K562 (cell line): ENCODE results near the gene AQP9. TPM values are rescaled to one million over a fixed set of nuclear protein-coding genes. Genes with fewer than 3 reads are reported as not detected.

Source experiments
- ATAC-seq: fragments of 200-7000 bp; cut with Tn5 transposase; 3 replicates; pipeline ENCODE4 v1.9.1; 2020; ENCODE audit warnings: moderate library complexity
- BruUV-seq: library from RNA; stranded (reverse); fragments of 400-500 nt; replicated peaks from 2 replicates; lab custom pipeline; 2021; lab: Mats Ljungman, UMichigan
- CTCF ChIA-PET: fragments of 300-600 bp; formaldehyde crosslinking; extraction: SDS; loops from one replicate; lab custom pipeline; 2021; ENCODE audit warnings: low intra/inter-chr PET ratio; lab: Yijun Ruan, JAX
- POLR2A ChIA-PET: fragments of 300-600, 350-650 bp; sonication (Branson Sonifier 250); formaldehyde crosslinking; extraction: SDS; loops from one replicate; lab custom pipeline; 2021; ENCODE audit warnings: antibody characterized with exemption, inconsistent platforms; lab: Yijun Ruan, JAX
- DNase-seq, 4 experiments: peaks; one replicate each; pipeline versions ENCODE4 v3.0.0 to v3.0.0-alpha.2; 2011 to 2018; ENCODE audit warnings: low spot score in 3 of 4, mixed read lengths in 3 of 4; ENCODE audit errors: extremely low read depth in 1 of 4
- FAIRE-seq: peaks from 2 replicates; lab custom pipeline; 2011; peaks lifted over from hg19 to GRCh38; lab: Jason Lieb, UNC
- H2AFZ ChIP-seq: 2 replicates; pipeline ENCODE4 v1.6.0; 2011; ENCODE audit warnings: low read depth, low read length, control low read depth, inconsistent platforms
- H3K27ac ChIP-seq: fragments of 200-600 bp; 3 replicates; pipeline ENCODE4 v1.8.0; 2011; ENCODE audit warnings: low read depth, mild to moderate bottlenecking, control low read depth, inconsistent platforms, low read length, moderate library complexity, mixed read lengths; ENCODE audit errors: extremely low read depth
- H3K27me3 ChIP-seq, 2 experiments: fragments of 300-600 bp in 1 of 2; 2 replicates in 1 of 2; 3 replicates in 1 of 2; pipeline versions ENCODE4 v1.6.0 to v1.8.0; 2011; ENCODE audit warnings: inconsistent platforms in 2 of 2, low read length in 2 of 2, mild to moderate bottlenecking in 1 of 2, mixed read lengths in 1 of 2, moderate library complexity in 1 of 2; ENCODE audit not compliant: control insufficient read depth in 2 of 2, insufficient read depth in 2 of 2
- H3K36me3 ChIP-seq: fragments of 300-600 bp; 3 replicates; pipeline ENCODE4 v1.8.0; 2011; ENCODE audit warnings: mild to moderate bottlenecking, low read length, inconsistent platforms; ENCODE audit not compliant: control insufficient read depth, insufficient read depth
- H3K4me1 ChIP-seq, 2 experiments: fragments of 200-600 bp in 1 of 2; replicated peaks in 1 of 2; 2 replicates in 1 of 2; 3 replicates in 1 of 2; pipeline versions ENCODE4 v1.5.1 to v1.8.0; 2011; ENCODE audit warnings: inconsistent platforms in 2 of 2, low read length in 2 of 2, mild to moderate bottlenecking in 1 of 2, mixed read lengths in 1 of 2, moderate library complexity in 1 of 2; ENCODE audit not compliant: control insufficient read depth in 2 of 2, insufficient read depth in 2 of 2
- H3K4me2 ChIP-seq: 2 replicates; pipeline ENCODE4 v1.6.1; 2011; ENCODE audit warnings: low read length, control low read depth, inconsistent platforms, mixed read lengths; ENCODE audit not compliant: insufficient read depth
- H3K4me3 ChIP-seq: fragments of 200-600 bp; sonication (generic), shearing (Covaris generic); 2 replicates; pipeline ENCODE4 v1.5.1; 2016; ENCODE audit warnings: control low read depth, inconsistent platforms
- H3K79me2 ChIP-seq: fragments of 200-600 bp; 3 replicates; pipeline ENCODE4 v1.8.0; 2011; ENCODE audit warnings: low read length, inconsistent platforms; ENCODE audit not compliant: control insufficient read depth, insufficient read depth
- H3K9ac ChIP-seq, 2 experiments: 2 replicates each; pipeline versions ENCODE4 v1.6.0 to v1.6.1; 2011; ENCODE audit warnings: low read depth in 2 of 2, low read length in 2 of 2, control low read depth in 1 of 2, inconsistent platforms in 1 of 2, mild to moderate bottlenecking in 1 of 2, mixed read lengths in 1 of 2; ENCODE audit not compliant: insufficient read depth in 1 of 2
- H3K9me1 ChIP-seq: one replicate; pipeline ENCODE4 v1.6.0; 2011; ENCODE audit warnings: inconsistent platforms, mild to moderate bottlenecking, low read length, moderate library complexity; ENCODE audit not compliant: control insufficient read depth, insufficient read depth
- H3K9me3 ChIP-seq: replicated peaks from 2 replicates; pipeline ENCODE4 v1.5.1; 2011; ENCODE audit warnings: low read depth, low read length, inconsistent platforms; ENCODE audit not compliant: control insufficient read depth, insufficient read depth
- H4K20me1 ChIP-seq: replicated peaks from 2 replicates; pipeline ENCODE4 v1.6.1; 2011; ENCODE audit warnings: low read length, inconsistent platforms, mixed read lengths; ENCODE audit not compliant: control insufficient read depth, insufficient read depth
- C11orf30 ChIP-seq: fragments of 450-650 bp; IDR thresholded peaks from 2 replicates; pipeline ENCODE4 v1.6.1; 2016; ENCODE audit warnings: low read depth, mild to moderate bottlenecking
- DEAF1 ChIP-seq: fragments of 450-650 bp; formaldehyde crosslinking; IDR thresholded peaks from 2 replicates; pipeline ENCODE4 v1.4.0; 2020; ENCODE audit warnings: mild to moderate bottlenecking, moderate library complexity
- KLF10 ChIP-seq: fragments of 250-450 bp; sonication (Bioruptor Pico); IDR thresholded peaks from 2 replicates; pipeline ENCODE4 v1.6.1; 2021; ENCODE audit warnings: matching md5 sums
- MCM3 ChIP-seq: fragments of 450-650 bp; IDR thresholded peaks from 2 replicates; pipeline ENCODE4 v1.6.1; 2016
- PML ChIP-seq: IDR thresholded peaks from 2 replicates; pipeline ENCODE4 v1.6.1; 2012; ENCODE audit warnings: low read length, inconsistent platforms
- PYGO2 ChIP-seq: fragments of 450-650 bp; IDR thresholded peaks from 2 replicates; pipeline ENCODE4 v1.6.1; 2016; ENCODE audit warnings: mild to moderate bottlenecking, missing genetic modification characterization, moderate library complexity, missing compliant biosample characterization
- RAD51 ChIP-seq: fragments of 450-650 bp; IDR thresholded peaks from 2 replicates; pipeline ENCODE4 v1.7.1; 2016; ENCODE audit warnings: low read depth, mild to moderate bottlenecking, borderline replicate concordance
- SAFB ChIP-seq: fragments of 200-400 bp; formaldehyde crosslinking; IDR thresholded peaks from 2 replicates; pipeline ENCODE4 v1.6.1; 2017; ENCODE audit warnings: low read depth, low read length, borderline replicate concordance
- SRSF7 ChIP-seq: fragments of 200-400 bp; formaldehyde crosslinking; optimal IDR thresholded peaks from 2 replicates; pipeline ENCODE3; 2017; ENCODE audit warnings: mild to moderate bottlenecking, low read depth, low read length
- TOE1 ChIP-seq, 2 experiments: fragments of 450-650 bp in 1 of 2; sonication (generic) in 1 of 2; formaldehyde crosslinking in 1 of 2; IDR thresholded peaks; 2 replicates each; pipeline versions ENCODE4 v1.7.1 to v1.8.0; 2016 to 2022; ENCODE audit warnings: borderline replicate concordance in 2 of 2, mild to moderate bottlenecking in 2 of 2, antibody characterized with exemption in 1 of 2, inconsistent platforms in 1 of 2, low read depth in 1 of 2, missing genetic modification reagents in 1 of 2, moderate library complexity in 1 of 2
- ZBTB11 ChIP-seq, 3 experiments: fragments of 200-800 bp in 1 of 3; fragments of 250-450 bp in 1 of 3; fragments of 450-650 bp in 1 of 3; sonication (Bioruptor Pico) in 1 of 3; sonication (Bioruptor generic) in 1 of 3; formaldehyde crosslinking in 1 of 3; IDR thresholded peaks; 2 replicates each; pipeline versions ENCODE4 v1.6.1 to v1.8.0; 2016 to 2022; ENCODE audit warnings: mild to moderate bottlenecking in 2 of 3, missing genetic modification characterization in 2 of 3, missing compliant biosample characterization in 1 of 3, moderate library complexity in 1 of 3
- ZBTB5 ChIP-seq: fragments of 450-650 bp; IDR thresholded peaks from 2 replicates; pipeline ENCODE4 v1.6.1; 2017; ENCODE audit warnings: antibody characterized with exemption
- ZNF143 ChIP-seq: sonication (generic); formaldehyde crosslinking; IDR thresholded peaks from 2 replicates; pipeline ENCODE4 v1.9.0; 2022; ENCODE audit warnings: mild to moderate bottlenecking, missing genetic modification reagents
- ZNF165 ChIP-seq: fragments of 250-450 bp; sonication (Bioruptor Pico); IDR thresholded peaks from 2 replicates; pipeline ENCODE4 v1.4.0; 2020; ENCODE audit warnings: borderline replicate concordance
- ZNF282 ChIP-seq: sonication (generic); formaldehyde crosslinking; IDR thresholded peaks from 2 replicates; pipeline ENCODE4 v1.8.1; 2023; ENCODE audit warnings: missing genetic modification reagents
- ZNF764 ChIP-seq: fragments of 250-450 bp; sonication (Bioruptor Pico); IDR thresholded peaks from 2 replicates; pipeline ENCODE4 v1.4.0; 2020; ENCODE audit warnings: low read depth, mild to moderate bottlenecking, moderate library complexity
- WGBS: fragments of 100-300 bp; shearing (Covaris generic); methylation state at CpG from one replicate; pipeline ENCODE4 v1.1.6; 2016; ENCODE audit warnings: low coverage, mixed read lengths; ENCODE audit not compliant: insufficient coverage; ENCODE audit errors: missing lambda C conversion rate; 5-methylcytosine and 5-hydroxymethylcytosine counted together
- in situ Hi-C: fragments of 300-500 bp; cut with MboI; formaldehyde crosslinking; loops from 4 replicates; pipeline ENCODE4 v1.15.0; 2018; ENCODE audit warnings: inconsistent platforms, mixed read lengths
- intact Hi-C: fragments of 100-400 bp; cut with micrococcal nuclease; formaldehyde crosslinking; loops from 2 replicates; pipeline ENCODE4 v1.14.2; 2022
- polyA plus RNA-seq, 8 experiments: library from polyadenylated mRNA; depleted of rRNA in 4 of 8; stranded (reverse) in 5 of 8; unstranded in 3 of 8; fragments of >200 nt; fragmentation: Nextera tagmentation in 2 of 8; fragmentation: Illumina TruSeq in 1 of 8; extraction: Ambion mirVana in 2 of 8; extraction: Trizol in 1 of 8; gene quantifications; 2 replicates each; pipeline versions ENCODE4 v1.2.1 to v1.2.3, GENCODE V29; 2011 to 2014; ENCODE audit warnings: inconsistent platforms in 1 of 8, missing spikeins in 1 of 8
- total RNA-seq, 7 experiments: library from RNA; depleted of rRNA in 6 of 7; stranded (reverse); fragments of >200 nt in 6 of 7; fragmentation: Illumina TruSeq in 2 of 7; extraction: Trizol in 2 of 7; gene quantifications; 2 replicates each; pipeline versions ENCODE4 v1.2.1 to v1.2.3, GENCODE V29; 2011 to 2021; ENCODE audit warnings: low replicate concordance in 1 of 7

AQP9 gene
- total and polyA plus RNA-seq, 9 of the 15 experiments (the other 6 are each of a cell fraction or from before 2014, with no cell fraction given) = 0.04 to 0.33 (median 0.07) TPM; not detected in 4

GRCh38 chr15:58169934-58170333 is 31.8 kb downstream of the AQP9 start:
- H3K4me1 ChIP-seq = peaks cover 4 to 27% of the 10 kb centered on the region in 2 experiments; a peak in 4 of 5 replicates
- H3K4me2 ChIP-seq = no peak overlapping the region
- H3K4me3 ChIP-seq = no peak overlapping the region
- H2AFZ ChIP-seq = no peak overlapping the region
- H3K36me3 ChIP-seq = no peaks in the 10 kb centered on the region
- H3K27ac ChIP-seq = no peak overlapping the region
- ChIA-PET CTCF (no interaction called here), POLR2A (no interaction called here)
- H3K79me2 ChIP-seq = no peaks in the 10 kb centered on the region
- no peaks in the 10 kb centered on the region for H3K27me3 ChIP-seq
- WGBS = 51% methylated on average over 5 of the region's 5 CpGs
- H4K20me1 ChIP-seq = no peaks in the 10 kb centered on the region
- no peak overlapping the region for H3K9ac ChIP-seq
- FAIRE-seq = no peak
- DNase-seq = no peak
- in situ Hi-C loops = no loop called here
- TF ChIP-seq ZBTB5 (no peak), ZBTB11 (CRISPR knock-in tag; IDR thresholded peaks at IDR 0.05) (no peak), ZNF143 (CRISPR knock-in tag) (no peak), ZNF165 (CRISPR knock-in tag) (no peak), MCM3 (no peak), SRSF7 (no peak), TOE1 (IDR thresholded peaks at IDR 0.05; ENCODE audit: borderline replicate concordance) (no peak), TOE1 (CRISPR knock-in tag; IDR thresholded peaks at IDR 0.05; ENCODE audit: borderline replicate concordance, low read depth) (no peak), DEAF1 (CRISPR knock-in tag) (no peak), C11orf30 (no peak), PYGO2 (tag) (no peak), ZNF282 (CRISPR knock-in tag) (no peak), RAD51 (no peak), SAFB (no peak), KLF10 (CRISPR knock-in tag) (no peak), PML (no peak), ZNF764 (CRISPR knock-in tag) (no peak)
- no TSS peak for BruUV-seq
- H3K9me3 ChIP-seq = no peaks in the 10 kb centered on the region
- intact Hi-C loops = no loop called here
- no peaks in the 10 kb centered on the region for H3K9me1 ChIP-seq
- ATAC-seq = no peak
